Naive thymus-derived CD4-positive, alpha-beta T cell (primary cell): ENCODE results near the gene PRR35. TPM values are rescaled to one million over a fixed set of nuclear protein-coding genes. Genes with fewer than 3 reads are reported as not detected.
"Not testable (repeated sequence)": the region's sequence is repeated elsewhere in the genome, so short reads cannot be mapped to it uniquely, and the experiment has no call there.

Experiments used
- ATAC-seq: fragments of 150-1000 bp; cut with Tn5 transposase; 2 replicates; pipeline ENCODE4 v1.10.0; 2021; ENCODE audit warnings: mild to moderate bottlenecking, moderate library complexity
- CTCF ChIA-PET: fragments of 350-600 bp; sonication (Branson Sonifier 250); formaldehyde crosslinking; loops from one replicate; lab custom pipeline; 2021; ENCODE audit warnings: antibody characterized with exemption; lab: Charles Lee
- POLR2A ChIA-PET: fragments of 350-600 bp; sonication (Branson Sonifier 250); formaldehyde crosslinking; loops from one replicate; lab custom pipeline; 2021; ENCODE audit warnings: antibody characterized with exemption, inconsistent platforms; lab: Charles Lee
- DNase-seq, 9 donors: peaks; one replicate each; pipeline versions ENCODE4 v3.0.0 to v3.0.0-alpha.2; 2020 to 2022; ENCODE audit warnings: mixed read lengths in 1 of 9
- H3K27ac ChIP-seq: one replicate; pipeline ENCODE4 v1.7.0; 2013; ENCODE audit warnings: mild to moderate bottlenecking, low read depth, low read length, moderate library complexity
- H3K27me3 ChIP-seq, 2 donors: one replicate each; pipeline ENCODE4 v1.7.0; 2013; ENCODE audit warnings: low read length in 2 of 2, mild to moderate bottlenecking in 2 of 2, moderate library complexity in 2 of 2; ENCODE audit not compliant: control insufficient read depth in 2 of 2, insufficient read depth in 2 of 2
- H3K36me3 ChIP-seq, 3 experiments: 1 replicate in 2 of 3; 2 replicates in 1 of 3; pipeline ENCODE4 v1.7.0; 2013; ENCODE audit warnings: low read length in 3 of 3, mild to moderate bottlenecking in 3 of 3, moderate library complexity in 1 of 3; ENCODE audit not compliant: insufficient read depth in 3 of 3, control insufficient read depth in 2 of 3
- H3K4me1 ChIP-seq, 2 donors: one replicate each; pipeline ENCODE4 v1.7.0; 2013; ENCODE audit warnings: low read length in 2 of 2, mild to moderate bottlenecking in 2 of 2, moderate library complexity in 1 of 2; ENCODE audit not compliant: control insufficient read depth in 2 of 2, insufficient read depth in 2 of 2
- H3K4me3 ChIP-seq: 2 replicates; pipeline ENCODE4 v1.7.0; 2013; ENCODE audit warnings: mild to moderate bottlenecking, low read length
- H3K9me3 ChIP-seq, 3 experiments: 1 replicate in 2 of 3; 2 replicates in 1 of 3; pipeline ENCODE4 v1.7.0; 2013; ENCODE audit warnings: low read length in 3 of 3; ENCODE audit not compliant: control insufficient read depth in 2 of 3
- H3K27ac Mint-ChIP-seq, 9 donors: one replicate each; pipeline ENCODE4 v1.8.0; 2020 to 2022; ENCODE audit warnings: mixed read lengths in 9 of 9, mild to moderate bottlenecking in 8 of 9, moderate library complexity in 5 of 9, inconsistent platforms in 2 of 9
- H3K27me3 Mint-ChIP-seq, 5 donors: one replicate each; pipeline ENCODE4 v1.8.0; 2021 to 2022; ENCODE audit warnings: mixed read lengths in 5 of 5, mild to moderate bottlenecking in 1 of 5
- H3K36me3 Mint-ChIP-seq, 5 donors: one replicate each; pipeline ENCODE4 v1.8.0; 2020 to 2022; ENCODE audit warnings: mixed read lengths in 5 of 5, mild to moderate bottlenecking in 3 of 5, inconsistent platforms in 1 of 5
- H3K4me1 Mint-ChIP-seq, 7 donors: one replicate each; pipeline ENCODE4 v1.8.0; 2020 to 2022; ENCODE audit warnings: mixed read lengths in 7 of 7, mild to moderate bottlenecking in 3 of 7, inconsistent platforms in 1 of 7
- H3K4me3 Mint-ChIP-seq, 10 donors: one replicate each; pipeline ENCODE4 v1.8.0; 2020 to 2022; ENCODE audit warnings: mild to moderate bottlenecking in 10 of 10, mixed read lengths in 10 of 10, moderate library complexity in 6 of 10, inconsistent platforms in 2 of 10
- H3K9me3 Mint-ChIP-seq, 11 donors: one replicate each; pipeline ENCODE4 v1.8.0; 2020 to 2022; ENCODE audit warnings: mixed read lengths in 11 of 11, mild to moderate bottlenecking in 4 of 11, inconsistent platforms in 1 of 11, moderate library complexity in 1 of 11
- intact Hi-C, 2 donors: fragments of 100-400 bp; cut with micrococcal nuclease; formaldehyde crosslinking; loops; one replicate each; pipeline ENCODE4 v1.15.1; 2023
- polyA plus RNA-seq, 2 donors: library from polyadenylated mRNA; unstranded; fragments of 300-500 nt; fragmentation: Illumina TruSeq; gene quantifications; one replicate each; pipeline ENCODE4 v1.2.3, GENCODE V29; 2021
- total RNA-seq, 6 experiments: library from RNA in 5 of 6; stranded (reverse) in 5 of 6; gene quantifications; 1 replicate in 5 of 6; 2 replicates in 1 of 6; pipeline ENCODE4 v1.2.3 and lab custom pipeline; 2021 to 2026

Gene PRR35
- total and polyA plus RNA-seq, 7 experiments from 2014 or later: not detected

- intact Hi-C loops: no loop called here
- ATAC-seq: no peak
- H3K4me3 ChIP-seq: no peak overlapping the region
- no peaks in the 10 kb centered on the region for H3K27me3 Mint-ChIP-seq
- H3K4me1 Mint-ChIP-seq: peaks cover 14 to 43% (median 34%) of the 10 kb centered on the region in 7 donors
- no peak overlapping the region for H3K27ac ChIP-seq
- H3K4me3 Mint-ChIP-seq: peak overlapping the region in 1 of 10 donors; percentile 76
- H3K4me1 ChIP-seq: peaks cover 8 to 9% of the 10 kb centered on the region in 2 donors
- H3K9me3 Mint-ChIP-seq: no peaks in the 10 kb centered on the region
- peaks cover 0 to 13% (median 0%) of the 10 kb centered on the region in 5 donors for H3K36me3 Mint-ChIP-seq
- H3K27me3 ChIP-seq: no peaks in the 10 kb centered on the region
- no peak overlapping the region for H3K27ac Mint-ChIP-seq
- CTCF ChIA-PET: no interaction called here
- no peak for DNase-seq
- POLR2A ChIA-PET: interaction anchor here (0.8 kb wide), 1 partner anchor 10 kb away, joined by 3 read pairs; no protein-coding TSS in a partner anchor
- H3K9me3 ChIP-seq: no peaks in the 10 kb centered on the region
- peaks cover 0 to 22% (median 0%) of the 10 kb centered on the region in 3 experiments for H3K36me3 ChIP-seq
Measured at GRCh38 chr16:593807-594206, 33.6 kb downstream of the PRR35 start.

GRCh38 chr16:595094-595528 is 34.9 kb downstream of the PRR35 start:
- ChIA-PET CTCF (no interaction called here), POLR2A (no interaction called here)
- no peak for ATAC-seq

GRCh38 chr16:595942-596735 is 35.9 kb downstream of the PRR35 start:
- no peak overlapping the region for H3K27ac ChIP-seq
- CTCF ChIA-PET: no interaction called here

More at GRCh38 chr16:595094-595528, 34.9 kb downstream of the PRR35 start:
- Histone ChIP-seq H3K36me3 (peaks cover 0 to 16% (median 0%) of the 10 kb centered on the region in 3 experiments), H3K4me1 (peaks cover 8 to 9% of the 10 kb centered on the region in 2 donors), H3K4me3 (no peak overlapping the region), H3K27ac (no peak overlapping the region), H3K9me3 (no peaks in the 10 kb centered on the region), H3K27me3 (no peaks in the 10 kb centered on the region)
- peaks cover 14 to 43% (median 34%) of the 10 kb centered on the region in 7 donors for H3K4me1 Mint-ChIP-seq
- no peaks in the 10 kb centered on the region for H3K9me3 Mint-ChIP-seq
- no peak for DNase-seq
- intact Hi-C loops: no loop called here
- peaks cover 0 to 15% (median 0%) of the 10 kb centered on the region in 5 donors for H3K36me3 Mint-ChIP-seq
- no peak overlapping the region for H3K27ac Mint-ChIP-seq
- no peaks in the 10 kb centered on the region for H3K27me3 Mint-ChIP-seq
- no peak overlapping the region for H3K4me3 Mint-ChIP-seq

GRCh38 chr16:596736-597060 is 36.5 kb downstream of the PRR35 start:
- no peaks in the 10 kb centered on the region for H3K4me1 ChIP-seq

More at GRCh38 chr16:595942-596735, 35.9 kb downstream of the PRR35 start:
- Mint-ChIP-seq H3K4me3 (no peak overlapping the region), H3K4me1 (peaks cover 8 to 38% (median 26%) of the 10 kb centered on the region in 7 donors), H3K9me3 (no peaks in the 10 kb centered on the region), H3K27me3 (no peaks in the 10 kb centered on the region), H3K27ac (peak overlapping the region in 1 of 9 donors; percentile 41), H3K36me3 (peaks cover 0 to 12% (median 0%) of the 10 kb centered on the region in 5 donors)
- ATAC-seq (no peak), DNase-seq (no peak)
- H3K36me3 ChIP-seq: peaks cover 0 to 16% (median 0%) of the 10 kb centered on the region in 3 experiments
- no peaks in the 10 kb centered on the region for H3K27me3 ChIP-seq
- H3K4me3 ChIP-seq: no peak overlapping the region
- intact Hi-C loops: no loop called here
- H3K4me1 ChIP-seq: peaks cover under 1% of the 10 kb centered on the region in 2 donors
- H3K9me3 ChIP-seq: no peaks in the 10 kb centered on the region
- POLR2A ChIA-PET: no interaction called here

GRCh38 chr16:597655-598054 is 37.5 kb downstream of the PRR35 start:
- POLR2A ChIA-PET: not testable (repeated sequence)

More at GRCh38 chr16:596736-597060, 36.5 kb downstream of the PRR35 start:
- peaks cover 0 to 13% (median 0%) of the 10 kb centered on the region in 5 donors for H3K36me3 Mint-ChIP-seq
- H3K27ac ChIP-seq: no peak overlapping the region
- ATAC-seq (no peak), DNase-seq (no peak)
- H3K4me1 Mint-ChIP-seq: peaks cover 6 to 35% (median 21%) of the 10 kb centered on the region in 7 donors
- intact Hi-C loops: no loop called here
- no peak overlapping the region for H3K4me3 ChIP-seq
- no peaks in the 10 kb centered on the region for H3K9me3 ChIP-seq
- ChIA-PET CTCF (no interaction called here), POLR2A (no interaction called here)
- no peaks in the 10 kb centered on the region for H3K27me3 ChIP-seq
- H3K4me3 Mint-ChIP-seq: no peak overlapping the region
- H3K9me3 Mint-ChIP-seq: no peaks in the 10 kb centered on the region
- peaks cover 0 to 16% (median 0%) of the 10 kb centered on the region in 3 experiments for H3K36me3 ChIP-seq
- peak overlapping the region in 1 of 9 donors; percentile 41 for H3K27ac Mint-ChIP-seq
- H3K27me3 Mint-ChIP-seq: no peaks in the 10 kb centered on the region

GRCh38 chr16:598823-599739 is 38.9 kb downstream of the PRR35 start:
- ATAC-seq (no peak), DNase-seq (no peak)
- intact Hi-C loops: no loop called here
- Histone ChIP-seq H3K9me3 (no peaks in the 10 kb centered on the region), H3K4me3 (no peak overlapping the region), H3K4me1 (no peaks in the 10 kb centered on the region), H3K27me3 (no peaks in the 10 kb centered on the region), H3K36me3 (peaks cover 0 to 13% (median 0%) of the 10 kb centered on the region in 3 experiments), H3K27ac (no peak overlapping the region)
- Mint-ChIP-seq H3K27ac (peak overlapping the region in 1 of 9 donors; percentile 56), H3K4me3 (no peak overlapping the region), H3K4me1 (peaks cover 3 to 31% (median 20%) of the 10 kb centered on the region in 7 donors), H3K36me3 (peaks cover 0 to 12% (median 0%) of the 10 kb centered on the region in 5 donors), H3K9me3 (no peaks in the 10 kb centered on the region), H3K27me3 (no peaks in the 10 kb centered on the region)
- POLR2A ChIA-PET: no interaction called here
- CTCF ChIA-PET: no interaction called here

More at GRCh38 chr16:597655-598054, 37.5 kb downstream of the PRR35 start:
- intact Hi-C loops, H3K9me3 ChIP-seq, H3K4me3 ChIP-seq, H3K27ac ChIP-seq, H3K27ac Mint-ChIP-seq, DNase-seq, H3K27me3 Mint-ChIP-seq, CTCF ChIA-PET, ATAC-seq, H3K9me3 Mint-ChIP-seq, H3K27me3 ChIP-seq, H3K4me3 Mint-ChIP-seq, H3K4me1 ChIP-seq: not testable (repeated sequence)
- Mint-ChIP-seq H3K36me3 (peaks cover 0 to 13% (median 0%) of the 10 kb centered on the region in 5 donors), H3K4me1 (peaks cover 4 to 28% (median 19%) of the 10 kb centered on the region in 7 donors)
- peaks cover 0 to 16% (median 0%) of the 10 kb centered on the region in 3 experiments for H3K36me3 ChIP-seq
